ENCODE results near the gene TACO1. TPM values are rescaled to one million over a fixed set of nuclear protein-coding genes. Genes with fewer than 3 reads are reported as not detected.

Gene TACO1
- total and polyA plus RNA-seq, 10 of the 15 experiments (the other 5 are each of a cell fraction or from before 2014, with no cell fraction given): 8.5 to 38.6 (median 27.0) TPM

- TF ChIP-seq NR2C2 (IDR thresholded peaks at IDR 0.05; ENCODE audit: borderline replicate concordance, control insufficient read depth, insufficient read length, low read depth) (no peak), ZBTB11 (CRISPR knock-in tag; IDR thresholded peaks at IDR 0.05) (no peak; the same call in 1 of the 2 replicates), RB1 (IDR thresholded peaks at IDR 0.05; ENCODE audit: borderline replicate concordance) (peak; percentile 82; the same call in 1 of the 2 replicates), NKRF (conservative IDR thresholded peaks at IDR 0.05) (peak; percentile 56; the same call in 1 of the 2 replicates), HDGF (IDR thresholded peaks at IDR 0.05) (peak; percentile 100), LARP7 (IDR thresholded peaks at IDR 0.05) (peak; percentile 89), BHLHE40 (IDR thresholded peaks at IDR 0.05; ENCODE audit: borderline replicate concordance in 1 of 2, low read depth in 2 of 2, low read length in 1 of 2) (peak in 1 of 2 experiments; percentile 57; a peak in 2 of 4 replicates), KLF5 (IDR thresholded peaks at IDR 0.05; ENCODE audit: partially characterized antibody) (peak; percentile 66)
- TF ChIP-seq, protein P1, sequence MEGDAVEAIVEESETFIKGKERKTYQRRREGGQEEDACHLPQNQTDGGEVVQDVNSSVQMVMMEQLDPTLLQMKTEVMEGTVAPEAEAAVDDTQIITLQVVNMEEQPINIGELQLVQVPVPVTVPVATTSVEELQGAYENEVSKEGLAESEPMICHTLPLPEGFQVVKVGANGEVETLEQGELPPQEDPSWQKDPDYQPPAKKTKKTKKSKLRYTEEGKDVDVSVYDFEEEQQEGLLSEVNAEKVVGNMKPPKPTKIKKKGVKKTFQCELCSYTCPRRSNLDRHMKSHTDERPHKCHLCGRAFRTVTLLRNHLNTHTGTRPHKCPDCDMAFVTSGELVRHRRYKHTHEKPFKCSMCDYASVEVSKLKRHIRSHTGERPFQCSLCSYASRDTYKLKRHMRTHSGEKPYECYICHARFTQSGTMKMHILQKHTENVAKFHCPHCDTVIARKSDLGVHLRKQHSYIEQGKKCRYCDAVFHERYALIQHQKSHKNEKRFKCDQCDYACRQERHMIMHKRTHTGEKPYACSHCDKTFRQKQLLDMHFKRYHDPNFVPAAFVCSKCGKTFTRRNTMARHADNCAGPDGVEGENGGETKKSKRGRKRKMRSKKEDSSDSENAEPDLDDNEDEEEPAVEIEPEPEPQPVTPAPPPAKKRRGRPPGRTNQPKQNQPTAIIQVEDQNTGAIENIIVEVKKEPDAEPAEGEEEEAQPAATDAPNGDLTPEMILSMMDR (IDR thresholded peaks at IDR 0.05 in 2 of 3, conservative IDR thresholded peaks at IDR 0.05 in 1 of 3; ENCODE audit: control insufficient read depth in 2 of 3, extremely low read depth in 1 of 3, insufficient read depth in 1 of 3, low read depth in 3 of 3, low read length in 3 of 3): 0 out of 6 replicates have a peak, but pooled peaks of 1 of the 3 experiments have one; percentile 17
- TF ChIP-seq, protein P2, sequence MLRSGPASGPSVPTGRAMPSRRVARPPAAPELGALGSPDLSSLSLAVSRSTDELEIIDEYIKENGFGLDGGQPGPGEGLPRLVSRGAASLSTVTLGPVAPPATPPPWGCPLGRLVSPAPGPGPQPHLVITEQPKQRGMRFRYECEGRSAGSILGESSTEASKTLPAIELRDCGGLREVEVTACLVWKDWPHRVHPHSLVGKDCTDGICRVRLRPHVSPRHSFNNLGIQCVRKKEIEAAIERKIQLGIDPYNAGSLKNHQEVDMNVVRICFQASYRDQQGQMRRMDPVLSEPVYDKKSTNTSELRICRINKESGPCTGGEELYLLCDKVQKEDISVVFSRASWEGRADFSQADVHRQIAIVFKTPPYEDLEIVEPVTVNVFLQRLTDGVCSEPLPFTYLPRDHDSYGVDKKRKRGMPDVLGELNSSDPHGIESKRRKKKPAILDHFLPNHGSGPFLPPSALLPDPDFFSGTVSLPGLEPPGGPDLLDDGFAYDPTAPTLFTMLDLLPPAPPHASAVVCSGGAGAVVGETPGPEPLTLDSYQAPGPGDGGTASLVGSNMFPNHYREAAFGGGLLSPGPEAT (IDR thresholded peaks at IDR 0.05; ENCODE audit: low read depth): peak; percentile 80
- TF ChIP-seq, protein P3, sequence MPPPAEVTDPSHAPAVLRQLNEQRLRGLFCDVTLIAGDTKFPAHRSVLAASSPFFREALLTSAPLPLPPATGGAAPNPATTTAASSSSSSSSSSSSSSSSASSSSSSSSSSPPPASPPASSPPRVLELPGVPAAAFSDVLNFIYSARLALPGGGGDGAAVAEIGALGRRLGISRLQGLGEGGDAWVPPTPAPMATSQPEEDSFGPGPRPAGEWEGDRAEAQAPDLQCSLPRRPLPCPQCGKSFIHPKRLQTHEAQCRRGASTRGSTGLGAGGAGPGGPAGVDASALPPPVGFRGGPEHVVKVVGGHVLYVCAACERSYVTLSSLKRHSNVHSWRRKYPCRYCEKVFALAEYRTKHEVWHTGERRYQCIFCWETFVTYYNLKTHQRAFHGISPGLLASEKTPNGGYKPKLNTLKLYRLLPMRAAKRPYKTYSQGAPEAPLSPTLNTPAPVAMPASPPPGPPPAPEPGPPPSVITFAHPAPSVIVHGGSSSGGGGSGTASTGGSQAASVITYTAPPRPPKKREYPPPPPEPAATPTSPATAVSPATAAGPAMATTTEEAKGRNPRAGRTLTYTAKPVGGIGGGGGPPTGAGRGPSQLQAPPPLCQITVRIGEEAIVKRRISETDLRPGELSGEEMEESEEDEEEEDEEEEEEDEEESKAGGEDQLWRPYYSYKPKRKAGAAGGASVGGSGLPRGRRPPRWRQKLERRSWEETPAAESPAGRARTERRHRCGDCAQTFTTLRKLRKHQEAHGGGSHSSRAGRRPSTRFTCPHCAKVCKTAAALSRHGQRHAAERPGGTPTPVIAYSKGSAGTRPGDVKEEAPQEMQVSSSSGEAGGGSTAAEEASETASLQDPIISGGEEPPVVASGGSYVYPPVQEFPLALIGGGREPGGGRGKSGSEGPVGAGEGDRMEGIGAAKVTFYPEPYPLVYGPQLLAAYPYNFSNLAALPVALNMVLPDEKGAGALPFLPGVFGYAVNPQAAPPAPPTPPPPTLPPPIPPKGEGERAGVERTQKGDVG (CRISPR knock-in tag; IDR thresholded peaks at IDR 0.05): no peak
Observed at GRCh38 chr17:63621684-63622573, 21.2 kb downstream of the TACO1 start, which contains the start of gene MAP3K3 (continued).
